ENCODE data around the gene MLH1. TPM values are rescaled to one million over a fixed set of nuclear protein-coding genes. Genes with fewer than 3 reads are reported as not detected.
"Not testable (repeated sequence)": the region's sequence is repeated elsewhere in the genome, so short reads cannot be mapped to it uniquely, and the experiment has no call there.

Gene MLH1
- total RNA-seq, 2 experiments from 2014 or later, result 94.2 to 102 TPM

DNA sequence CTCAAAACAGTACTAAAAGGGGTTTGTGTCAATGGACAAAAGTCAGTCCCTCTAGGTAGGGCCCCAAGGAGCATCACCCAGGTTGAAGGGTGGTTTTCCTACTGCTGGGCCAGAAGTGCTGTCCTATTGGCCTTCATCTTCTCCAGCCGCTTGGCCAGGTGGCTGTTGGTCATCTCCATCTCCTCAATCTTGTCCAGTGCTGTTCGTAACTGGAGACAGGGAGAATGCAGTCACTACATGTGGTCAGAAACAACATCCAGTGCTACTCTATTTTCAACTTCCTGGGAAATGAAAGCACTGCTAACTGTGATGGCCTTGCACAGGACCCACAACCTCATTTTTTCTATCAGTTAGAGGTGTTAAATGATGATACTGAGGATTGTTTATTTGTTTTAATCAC lies 60.4 kb downstream of the MLH1 start:
- no peaks in the 10 kb centered on the region for H3K9me2 ChIP-seq (ENCODE audit: insufficient read depth, low read length)
- no peak overlapping the region for H3K4me3 ChIP-seq (ENCODE audit: low read depth, low read length, poor library complexity, severe bottlenecking)
- no peak for TF ChIP-seq EZH2phosphoT487 (IDR thresholded peaks at IDR 0.05; ENCODE audit: borderline replicate concordance, low read depth, low read length)
- TF ChIP-seq, protein P1, sequence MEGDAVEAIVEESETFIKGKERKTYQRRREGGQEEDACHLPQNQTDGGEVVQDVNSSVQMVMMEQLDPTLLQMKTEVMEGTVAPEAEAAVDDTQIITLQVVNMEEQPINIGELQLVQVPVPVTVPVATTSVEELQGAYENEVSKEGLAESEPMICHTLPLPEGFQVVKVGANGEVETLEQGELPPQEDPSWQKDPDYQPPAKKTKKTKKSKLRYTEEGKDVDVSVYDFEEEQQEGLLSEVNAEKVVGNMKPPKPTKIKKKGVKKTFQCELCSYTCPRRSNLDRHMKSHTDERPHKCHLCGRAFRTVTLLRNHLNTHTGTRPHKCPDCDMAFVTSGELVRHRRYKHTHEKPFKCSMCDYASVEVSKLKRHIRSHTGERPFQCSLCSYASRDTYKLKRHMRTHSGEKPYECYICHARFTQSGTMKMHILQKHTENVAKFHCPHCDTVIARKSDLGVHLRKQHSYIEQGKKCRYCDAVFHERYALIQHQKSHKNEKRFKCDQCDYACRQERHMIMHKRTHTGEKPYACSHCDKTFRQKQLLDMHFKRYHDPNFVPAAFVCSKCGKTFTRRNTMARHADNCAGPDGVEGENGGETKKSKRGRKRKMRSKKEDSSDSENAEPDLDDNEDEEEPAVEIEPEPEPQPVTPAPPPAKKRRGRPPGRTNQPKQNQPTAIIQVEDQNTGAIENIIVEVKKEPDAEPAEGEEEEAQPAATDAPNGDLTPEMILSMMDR (conservative IDR thresholded peaks at IDR 0.05; ENCODE audit: low read length), result no peak
- ChIA-PET POLR2A (interaction anchor here (0.6 to 1.0 kb wide), 4 partner anchors 19 to 94 kb away, joined by 3 to 4 read pairs (median 4); no protein-coding TSS in a partner anchor), CTCF (ENCODE audit: unreplicated experiment) (no interaction called here)
- H3K4me1 ChIP-seq (ENCODE audit: insufficient read depth, low read length, poor library complexity, severe bottlenecking), result peaks cover 12% of the 10 kb centered on the region
- no peak overlapping the region for H3K4me2 ChIP-seq (ENCODE audit: low read length)
- no TSS peak for BruUV-seq (replicated peaks)
- no peaks in the 10 kb centered on the region for H3K79me2 ChIP-seq (ENCODE audit: insufficient read depth, low read depth, low read length)
- intact Hi-C loops (cut with micrococcal nuclease; ENCODE audit: unreplicated experiment), result loop anchor here (10.0 kb wide), 2 partner anchors 161 to 329 kb away; no protein-coding TSS in a partner anchor
- H3K36me3 ChIP-seq (ENCODE audit: insufficient read depth, low read length), result peaks cover 90% of the 10 kb centered on the region
- H3K9me3 ChIP-seq (ENCODE audit: low read length), result no peaks in the 10 kb centered on the region
- no peaks in the 10 kb centered on the region for H4K20me1 ChIP-seq (ENCODE audit: insufficient read depth, low read length)
- H2AFZ ChIP-seq (ENCODE audit: low read length), result no peak overlapping the region
- no peak overlapping the region for H3K27ac ChIP-seq (ENCODE audit: low read depth, low read length, poor library complexity, severe bottlenecking)
- no peak for DNase-seq (ENCODE audit: low spot score)

DNA sequence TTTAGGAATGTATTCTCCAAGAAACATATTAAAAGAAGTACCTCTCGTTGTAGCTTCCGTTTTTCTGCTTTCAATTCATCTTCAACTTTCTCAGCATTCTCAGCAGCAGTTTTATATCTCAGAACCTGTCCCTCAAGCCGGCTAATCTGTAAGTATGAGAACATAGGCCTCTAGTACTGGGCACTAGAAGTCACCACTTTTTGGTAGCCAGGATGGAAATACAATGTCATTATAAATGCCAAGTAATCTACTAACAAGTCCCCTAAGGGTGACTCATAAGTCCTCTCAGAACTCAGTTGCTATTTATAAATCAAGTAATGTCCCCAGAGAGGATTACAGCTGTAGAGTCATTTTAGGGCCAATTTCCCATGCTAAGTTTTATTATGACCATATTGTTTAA lies 61.1 kb downstream of the MLH1 start:
- peak; percentile 22 for DNase-seq (ENCODE audit: low spot score)
- H3K4me1 ChIP-seq (ENCODE audit: insufficient read depth, low read length, poor library complexity, severe bottlenecking), result peaks cover 12% of the 10 kb centered on the region

GRCh38 chr3:37055077-37055476 lies 61.8 kb downstream of the MLH1 start:
- H4K20me1 ChIP-seq (ENCODE audit: insufficient read depth, low read length); H2AFZ ChIP-seq (ENCODE audit: low read length); H3K9me3 ChIP-seq (ENCODE audit: low read length); H3K4me3 ChIP-seq (ENCODE audit: low read depth, low read length, poor library complexity, severe bottlenecking); H3K27ac ChIP-seq (ENCODE audit: low read depth, low read length, poor library complexity, severe bottlenecking); H3K79me2 ChIP-seq (ENCODE audit: insufficient read depth, low read depth, low read length); CTCF ChIA-PET (ENCODE audit: unreplicated experiment); BruUV-seq (replicated peaks); DNase-seq (ENCODE audit: low spot score); H3K4me2 ChIP-seq (ENCODE audit: low read length); H3K9me2 ChIP-seq (ENCODE audit: insufficient read depth, low read length): not testable (repeated sequence)
- Histone ChIP-seq H3K4me1 (ENCODE audit: insufficient read depth, low read length, poor library complexity, severe bottlenecking) (peaks cover 12% of the 10 kb centered on the region), H3K36me3 (ENCODE audit: insufficient read depth, low read length) (peaks cover 77% of the 10 kb centered on the region)
- POLR2A ChIA-PET, result interaction anchor here (0.6 to 1.6 kb wide), 3 partner anchors 13 to 1429 kb away, joined by 3 to 6 read pairs (median 3); no protein-coding TSS in a partner anchor
- intact Hi-C loops (cut with micrococcal nuclease; ENCODE audit: unreplicated experiment), result loop anchor here (10.0 kb wide), 2 partner anchors 160 to 330 kb away; no protein-coding TSS in a partner anchor

More for the DNA sequence above, 61.1 kb downstream of the MLH1 start:
- Histone ChIP-seq H3K27ac (ENCODE audit: low read depth, low read length, poor library complexity, severe bottlenecking) (no peak overlapping the region), H3K9me3 (ENCODE audit: low read length) (no peaks in the 10 kb centered on the region), H2AFZ (ENCODE audit: low read length) (no peak overlapping the region), H3K79me2 (ENCODE audit: insufficient read depth, low read depth, low read length) (no peaks in the 10 kb centered on the region), H3K36me3 (ENCODE audit: insufficient read depth, low read length) (peaks cover 84% of the 10 kb centered on the region), H4K20me1 (ENCODE audit: insufficient read depth, low read length) (no peaks in the 10 kb centered on the region), H3K4me2 (ENCODE audit: low read length) (no peak overlapping the region), H3K4me3 (ENCODE audit: low read depth, low read length, poor library complexity, severe bottlenecking) (no peak overlapping the region), H3K9me2 (ENCODE audit: insufficient read depth, low read length) (no peaks in the 10 kb centered on the region)
- no TSS peak for BruUV-seq (replicated peaks)
- ChIA-PET CTCF (ENCODE audit: unreplicated experiment) (no interaction called here), POLR2A (interaction anchor here (0.6 to 1.0 kb wide), 6 partner anchors 19 to 95 kb away, joined by 3 to 6 read pairs (median 4); no protein-coding TSS in a partner anchor)
- intact Hi-C loops (cut with micrococcal nuclease; ENCODE audit: unreplicated experiment), result loop anchor here (10.0 kb wide), 2 partner anchors 160 to 330 kb away; no protein-coding TSS in a partner anchor
- TF ChIP-seq, protein P1 (conservative IDR thresholded peaks at IDR 0.05; ENCODE audit: low read length), result no peak
- no peak for TF ChIP-seq EZH2phosphoT487 (IDR thresholded peaks at IDR 0.05; ENCODE audit: borderline replicate concordance, low read depth, low read length)
